Vagina (tissue), 2 donors: ENCODE measurements around the gene RANBP3. TPM values are rescaled to one million over a fixed set of nuclear protein-coding genes. Genes with fewer than 3 reads are reported as not detected.
A peak's percentile ranks its signal among the peaks of the same experiment; 100 is the strongest.

ENCODE experiments used
- DNase-seq, 2 donors: peaks; one replicate each; pipeline ENCODE4 v3.0.0-alpha.2; 2017; ENCODE audit errors: extremely low spot score in 2 of 2
- H3K27ac ChIP-seq: fragments of 200-600 bp; sonication (generic); one replicate; pipeline ENCODE4 v1.5.1; 2019
- H3K27me3 ChIP-seq: fragments of 200-600 bp; sonication (generic); one replicate; pipeline ENCODE4 v1.5.1; 2019
- H3K36me3 ChIP-seq, 2 donors: fragments of 200-600 bp; sonication (generic); one replicate each; pipeline ENCODE4 v1.5.1; 2017 to 2019
- H3K4me1 ChIP-seq: fragments of 200-600 bp; sonication (generic); one replicate; pipeline ENCODE4 v1.5.1; 2019
- H3K4me3 ChIP-seq, 2 donors: fragments of 200-600 bp; sonication (generic); 1 replicate in 1 of 2; 2 replicates in 1 of 2; pipeline ENCODE4 v1.5.1; 2016 to 2019
- H3K9me3 ChIP-seq: fragments of 200-600 bp; sonication (generic); one replicate; pipeline ENCODE4 v1.5.1; 2019
- POLR2A ChIP-seq, 2 donors: fragments of 450-650 bp; IDR thresholded peaks; one replicate each; pipeline ENCODE4 v1.6.1; 2017; ENCODE audit warnings: antibody characterized with exemption in 2 of 2, mild to moderate bottlenecking in 2 of 2, moderate library complexity in 2 of 2
- POLR2AphosphoS5 ChIP-seq, 2 donors: sonication (generic); formaldehyde crosslinking; IDR thresholded peaks; one replicate each; pipeline ENCODE4 v1.9.0; 2017; ENCODE audit warnings: antibody characterized with exemption in 2 of 2, mild to moderate bottlenecking in 2 of 2, low read depth in 1 of 2; ENCODE audit not compliant: insufficient read depth in 1 of 2
- intact Hi-C: fragments of 100-400 bp; cut with DNase I; formaldehyde crosslinking; loops from one replicate; pipeline ENCODE4 v1.15.1; 2023
- total RNA-seq: library from RNA; depleted of rRNA; stranded (reverse); fragments of >200 nt; gene quantifications from one replicate; pipeline ENCODE4 v1.2.3, GENCODE V29; 2016
- TF ChIP-seq, protein P1 (sequence below), 3 experiments: fragments of 450-650 bp in 2 of 3; fragments of 200-600 bp in 1 of 3; sonication (generic) in 1 of 3; IDR thresholded peaks; one replicate each; pipeline ENCODE4 v1.5.1; 2017 to 2019; ENCODE audit warnings: antibody characterized with exemption in 3 of 3, mild to moderate bottlenecking in 2 of 3, moderate library complexity in 2 of 3

Gene RANBP3
- total RNA-seq, 1 donor from 2014 or later = 110 TPM

DNA sequence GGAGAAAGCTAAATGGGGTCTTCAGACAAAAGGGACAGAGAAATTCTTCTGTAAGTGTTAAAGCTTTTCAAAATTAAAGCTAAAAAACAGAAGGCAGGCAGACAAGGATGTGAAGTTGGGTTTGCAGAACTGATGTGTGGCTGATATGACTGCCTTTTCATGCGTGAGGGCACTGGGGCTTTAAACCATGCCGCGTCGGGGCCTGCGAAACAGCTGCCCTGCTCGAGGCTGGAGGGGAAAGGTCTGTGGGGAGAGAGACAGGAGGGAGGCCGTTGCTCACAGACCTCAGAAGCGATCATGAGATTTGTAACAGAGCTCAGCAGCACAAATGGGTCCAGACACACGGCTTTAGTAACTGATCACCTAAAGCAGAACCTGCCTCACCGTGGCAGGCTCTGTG is 40.4 kb downstream of the RANBP3 start:
- TF ChIP-seq, protein P1, sequence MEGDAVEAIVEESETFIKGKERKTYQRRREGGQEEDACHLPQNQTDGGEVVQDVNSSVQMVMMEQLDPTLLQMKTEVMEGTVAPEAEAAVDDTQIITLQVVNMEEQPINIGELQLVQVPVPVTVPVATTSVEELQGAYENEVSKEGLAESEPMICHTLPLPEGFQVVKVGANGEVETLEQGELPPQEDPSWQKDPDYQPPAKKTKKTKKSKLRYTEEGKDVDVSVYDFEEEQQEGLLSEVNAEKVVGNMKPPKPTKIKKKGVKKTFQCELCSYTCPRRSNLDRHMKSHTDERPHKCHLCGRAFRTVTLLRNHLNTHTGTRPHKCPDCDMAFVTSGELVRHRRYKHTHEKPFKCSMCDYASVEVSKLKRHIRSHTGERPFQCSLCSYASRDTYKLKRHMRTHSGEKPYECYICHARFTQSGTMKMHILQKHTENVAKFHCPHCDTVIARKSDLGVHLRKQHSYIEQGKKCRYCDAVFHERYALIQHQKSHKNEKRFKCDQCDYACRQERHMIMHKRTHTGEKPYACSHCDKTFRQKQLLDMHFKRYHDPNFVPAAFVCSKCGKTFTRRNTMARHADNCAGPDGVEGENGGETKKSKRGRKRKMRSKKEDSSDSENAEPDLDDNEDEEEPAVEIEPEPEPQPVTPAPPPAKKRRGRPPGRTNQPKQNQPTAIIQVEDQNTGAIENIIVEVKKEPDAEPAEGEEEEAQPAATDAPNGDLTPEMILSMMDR (IDR thresholded peaks at IDR 0.05) = no peak
- TF ChIP-seq POLR2A (IDR thresholded peaks at IDR 0.05) = no peak
- TF ChIP-seq POLR2AphosphoS5 (IDR thresholded peaks at IDR 0.05; ENCODE audit: insufficient read depth in 1 of 2, low read depth in 1 of 2) = no peak
- no peak overlapping the region for H3K4me3 ChIP-seq
- intact Hi-C loops = no loop called here
- H3K27me3 ChIP-seq = no peaks in the 10 kb centered on the region
- no peaks in the 10 kb centered on the region for H3K9me3 ChIP-seq
- peaks cover 0 to 18% of the 10 kb centered on the region in 2 donors for H3K36me3 ChIP-seq
- DNase-seq = no peak
- H3K4me1 ChIP-seq = peaks cover 32% of the 10 kb centered on the region
- H3K27ac ChIP-seq = no peak overlapping the region

DNA sequence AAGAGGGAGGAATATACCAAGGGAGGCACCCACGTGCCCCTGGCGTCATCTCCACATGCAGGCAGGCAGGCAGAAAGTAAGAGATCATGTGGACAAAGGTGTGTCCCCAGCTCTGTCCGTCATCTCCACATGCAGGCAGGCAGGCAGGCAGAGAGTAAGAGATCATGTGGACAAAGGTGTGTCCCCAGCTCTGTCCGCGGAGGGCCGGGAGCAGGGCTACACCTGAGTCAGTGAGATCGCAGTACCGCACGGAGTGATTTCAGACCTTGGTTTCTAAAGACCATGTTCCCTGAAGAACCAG is 41.7 kb downstream of the RANBP3 start:
- H3K4me3 ChIP-seq = no peak overlapping the region
- TF ChIP-seq, protein P1 (IDR thresholded peaks at IDR 0.05) = no peak
- TF ChIP-seq POLR2AphosphoS5 (IDR thresholded peaks at IDR 0.05; ENCODE audit: insufficient read depth in 1 of 2, low read depth in 1 of 2) (no peak), POLR2A (IDR thresholded peaks at IDR 0.05) (no peak)
- peaks cover 32% of the 10 kb centered on the region for H3K4me1 ChIP-seq
- DNase-seq = no peak
- peaks cover 0 to 28% of the 10 kb centered on the region in 2 donors for H3K36me3 ChIP-seq
- H3K27me3 ChIP-seq = no peaks in the 10 kb centered on the region
- peak overlapping the region; percentile 67 for H3K27ac ChIP-seq
- no peaks in the 10 kb centered on the region for H3K9me3 ChIP-seq
- intact Hi-C loops = no loop called here

DNA sequence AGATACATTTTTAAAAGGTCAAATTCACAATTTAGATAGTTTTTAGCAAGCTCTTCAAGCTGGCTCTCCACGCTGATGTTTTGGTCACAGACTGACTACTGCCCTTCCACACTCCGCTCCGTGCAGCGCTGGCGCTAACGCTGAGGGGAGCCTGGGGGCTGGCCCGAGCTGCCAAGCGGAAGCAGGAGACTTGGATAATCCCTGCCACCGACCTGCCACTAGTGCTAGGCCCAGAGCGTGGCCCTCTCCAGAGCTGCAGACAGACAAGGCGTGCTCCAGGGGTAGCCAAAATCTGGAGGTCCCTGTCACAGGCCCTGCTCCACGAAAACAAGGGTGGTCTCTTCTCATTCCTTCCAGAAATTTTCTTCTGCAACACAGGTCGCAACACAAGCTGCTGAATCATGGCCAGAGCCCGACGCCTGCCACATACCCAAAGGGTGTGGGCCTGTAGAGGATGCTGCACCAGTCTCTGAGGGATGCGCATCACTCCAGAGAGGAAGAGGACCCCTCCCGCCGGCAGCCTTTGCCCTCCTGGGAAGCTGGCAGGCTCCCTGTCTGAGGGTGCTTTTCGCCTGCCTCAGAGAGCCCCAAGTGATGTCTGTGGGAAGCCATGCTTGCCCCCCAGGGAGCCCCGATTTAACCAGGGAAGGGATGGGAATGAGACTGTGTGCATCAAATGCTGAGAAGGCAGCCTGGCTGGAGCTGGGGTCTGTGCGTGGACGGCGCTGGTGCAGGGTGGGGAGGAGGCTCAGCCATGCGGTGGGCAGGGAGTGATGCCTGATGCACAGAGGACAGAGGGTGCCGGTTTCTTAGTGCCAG is 42.3 kb downstream of the RANBP3 start:
- intact Hi-C loops = no loop called here
- no peak for DNase-seq
- TF ChIP-seq, protein P1 (IDR thresholded peaks at IDR 0.05) = no peak
- TF ChIP-seq POLR2AphosphoS5 (IDR thresholded peaks at IDR 0.05; ENCODE audit: insufficient read depth in 1 of 2, low read depth in 1 of 2) (peak in 1 of 2 donors; percentile 30), POLR2A (IDR thresholded peaks at IDR 0.05) (no peak)
- H3K9me3 ChIP-seq = no peaks in the 10 kb centered on the region
- H3K27me3 ChIP-seq = no peaks in the 10 kb centered on the region
- no peak overlapping the region for H3K4me3 ChIP-seq
- peak overlapping the region; percentile 67 for H3K27ac ChIP-seq
- peaks cover 0 to 28% of the 10 kb centered on the region in 2 donors for H3K36me3 ChIP-seq
- peaks cover 32% of the 10 kb centered on the region for H3K4me1 ChIP-seq

DNA sequence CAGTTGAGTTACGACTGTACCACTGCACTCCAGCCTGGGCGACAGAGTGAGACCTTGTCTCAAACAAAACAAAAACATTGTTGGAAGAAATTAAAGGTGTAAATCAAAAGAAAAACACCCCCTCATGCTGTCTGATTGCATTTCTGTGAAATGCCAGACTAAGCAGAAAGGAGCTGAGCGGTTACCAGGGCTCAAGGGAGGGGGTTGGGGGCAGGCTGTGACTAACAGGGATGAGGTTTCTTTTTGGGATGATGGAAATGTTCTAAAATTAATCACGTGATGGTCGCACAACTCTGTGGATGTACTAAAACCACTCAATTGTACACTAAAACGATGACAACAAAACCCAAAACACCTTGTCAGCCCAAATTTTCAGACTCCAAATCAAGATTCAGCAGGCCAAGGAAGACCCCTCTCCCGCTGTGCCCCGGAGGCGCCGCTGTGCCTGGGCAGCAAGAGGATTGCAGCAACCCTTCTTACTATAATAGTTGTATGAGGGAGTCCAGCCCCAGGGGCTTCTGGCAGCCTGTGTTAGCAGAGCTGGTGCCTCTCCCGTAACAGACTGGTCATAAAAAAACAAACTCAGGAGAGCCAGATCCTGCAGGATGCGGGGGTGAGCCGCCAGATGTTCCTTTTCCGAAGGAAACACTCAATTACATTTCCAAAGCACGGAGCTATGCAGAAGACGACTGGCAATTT is 43.0 kb downstream of the RANBP3 start:
- intact Hi-C loops = no loop called here
- H3K27me3 ChIP-seq = no peaks in the 10 kb centered on the region
- peak overlapping the region; percentile 67 for H3K27ac ChIP-seq
- no peak overlapping the region for H3K4me3 ChIP-seq
- peak in 1 of 2 donors; percentile 95 for DNase-seq
- peaks cover 0 to 31% of the 10 kb centered on the region in 2 donors for H3K36me3 ChIP-seq
- no peaks in the 10 kb centered on the region for H3K9me3 ChIP-seq
- peaks cover 32% of the 10 kb centered on the region for H3K4me1 ChIP-seq
- TF ChIP-seq, protein P1 (IDR thresholded peaks at IDR 0.05) = no peak
- peak; percentile 38 to 74 for TF ChIP-seq POLR2AphosphoS5 (IDR thresholded peaks at IDR 0.05; ENCODE audit: insufficient read depth in 1 of 2, low read depth in 1 of 2)

DNA sequence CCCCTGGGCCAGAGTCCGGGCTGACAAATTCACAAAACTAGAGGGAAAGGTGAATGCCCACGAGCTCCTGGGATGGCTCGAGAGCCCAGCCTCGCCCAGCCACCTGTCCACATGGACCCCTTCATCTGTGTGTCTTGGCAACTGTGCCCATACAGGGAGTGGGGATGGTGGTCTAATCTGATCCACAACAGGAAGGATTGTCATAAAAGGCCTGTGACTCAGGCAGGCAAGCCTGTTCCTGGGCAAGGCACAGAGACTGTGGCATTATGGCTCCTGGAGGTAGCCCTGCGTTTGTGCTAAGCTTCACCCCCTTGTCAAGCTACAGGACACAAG is 43.9 kb downstream of the RANBP3 start:
- Histone ChIP-seq H3K27me3 (no peaks in the 10 kb centered on the region), H3K9me3 (no peaks in the 10 kb centered on the region), H3K27ac (peak overlapping the region; percentile 67), H3K36me3 (peaks cover 0 to 40% of the 10 kb centered on the region in 2 donors), H3K4me1 (peaks cover 32% of the 10 kb centered on the region), H3K4me3 (no peak overlapping the region)
- intact Hi-C loops = no loop called here
- TF ChIP-seq POLR2AphosphoS5 (IDR thresholded peaks at IDR 0.05; ENCODE audit: insufficient read depth in 1 of 2, low read depth in 1 of 2) = no peak
- TF ChIP-seq, protein P1 (IDR thresholded peaks at IDR 0.05) = no peak
- no peak for DNase-seq
